Measurements from ENCODE around the gene PRDM10.
A peak's percentile ranks its signal among the peaks of the same experiment; 100 is the strongest.
"Not testable (repeated sequence)": the region's sequence is repeated elsewhere in the genome, so short reads cannot be mapped to it uniquely, and the experiment has no call there.

Gene PRDM10

GRCh38 chr11:129972611-129973010 is 30.0 kb downstream of the PRDM10 start:
- TF ChIP-seq CTCF (IDR thresholded peaks at IDR 0.05; ENCODE audit: low read length, missing control alignments), result no peak
- H3K4me3 ChIP-seq (replicated peaks; ENCODE audit: low read depth, low read length), result no peak overlapping the region
- DNase-seq (ENCODE audit: low read depth), result no peak

DNA sequence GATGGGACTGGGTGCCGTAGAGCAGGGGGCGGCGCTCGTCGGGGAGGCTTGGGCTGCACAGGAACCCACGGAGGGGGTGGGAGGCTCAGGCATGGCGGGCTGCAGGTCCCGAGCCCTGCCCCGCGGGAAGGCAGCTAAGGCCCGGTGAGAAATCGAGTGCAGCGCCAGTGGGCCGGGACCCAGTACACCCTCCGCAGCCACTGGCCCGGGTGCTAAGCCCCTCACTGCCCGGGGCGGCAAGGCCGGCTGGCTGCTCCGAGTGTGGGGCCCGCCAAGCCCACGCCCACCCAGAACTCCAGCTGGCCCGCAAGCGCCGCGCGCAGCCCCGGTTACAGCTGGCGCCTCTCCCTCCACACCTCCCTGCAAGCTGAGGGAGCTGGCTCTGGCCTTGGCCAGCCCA is 30.8 kb downstream of the PRDM10 start:
- not testable (repeated sequence) for DNase-seq (ENCODE audit: low read depth); H3K4me3 ChIP-seq (replicated peaks; ENCODE audit: low read depth, low read length)

DNA sequence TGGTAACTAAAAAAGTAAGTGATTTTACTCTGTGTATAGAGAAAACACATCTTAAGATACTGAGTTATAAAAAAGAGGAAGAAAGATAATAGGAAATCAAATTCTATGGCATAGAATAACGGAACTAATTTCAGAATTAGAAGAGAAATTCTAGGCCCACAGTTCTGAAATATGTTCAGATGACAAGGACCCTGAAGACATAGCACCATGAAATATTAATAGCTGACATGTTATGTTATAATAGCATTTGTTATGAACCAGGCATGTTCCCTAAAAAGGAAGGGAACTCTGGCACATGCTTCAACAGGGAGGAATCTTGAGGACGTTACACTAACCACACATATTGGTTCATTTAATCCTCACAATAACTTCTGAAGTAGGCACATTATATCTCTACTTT is 32.7 kb downstream of the PRDM10 start:
- DNase-seq (ENCODE audit: low read depth), result no peak
- no peak overlapping the region for H3K4me3 ChIP-seq (replicated peaks; ENCODE audit: low read depth, low read length)
- TF ChIP-seq CTCF (IDR thresholded peaks at IDR 0.05; ENCODE audit: low read length, missing control alignments), result no peak

DNA sequence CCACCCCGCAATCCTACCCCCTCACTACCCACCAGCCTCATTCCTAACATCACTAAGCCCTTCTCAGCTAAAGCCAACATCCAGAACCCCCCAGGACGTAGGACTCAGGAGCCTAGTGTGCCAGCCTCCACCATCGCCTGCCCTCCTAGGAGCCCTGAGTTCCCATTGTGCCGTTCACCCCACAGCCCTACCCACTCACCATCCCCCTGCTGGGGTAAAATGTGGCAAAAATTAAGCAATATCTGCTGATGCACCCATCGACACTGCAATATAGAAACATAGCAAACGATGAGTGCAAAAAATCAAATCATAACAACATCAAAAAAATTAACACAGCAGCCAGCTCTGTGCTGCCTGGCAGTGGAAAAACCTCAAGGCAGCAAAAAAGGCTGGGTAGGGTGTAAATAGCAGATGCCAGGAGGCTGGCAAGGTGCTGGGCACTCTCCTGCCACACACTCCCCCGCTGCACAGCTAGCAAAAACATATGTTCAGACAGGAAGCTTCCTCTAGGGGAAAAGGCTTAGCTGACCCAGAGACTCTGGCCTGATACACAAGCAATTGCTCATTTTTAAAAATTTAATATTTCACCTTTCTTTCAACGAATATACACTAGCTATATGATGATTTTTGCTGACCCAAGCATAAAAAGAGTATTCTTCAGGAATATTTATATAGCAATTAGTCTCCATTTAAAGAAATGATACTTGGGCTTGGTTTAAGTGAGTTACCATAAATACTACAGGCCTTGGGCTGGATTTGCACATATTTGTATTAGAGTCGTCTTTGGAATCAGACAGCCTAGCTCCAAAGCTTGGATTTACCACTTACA is 33.8 kb downstream of the PRDM10 start:
- DNase-seq (ENCODE audit: low read depth), result no peak

DNA sequence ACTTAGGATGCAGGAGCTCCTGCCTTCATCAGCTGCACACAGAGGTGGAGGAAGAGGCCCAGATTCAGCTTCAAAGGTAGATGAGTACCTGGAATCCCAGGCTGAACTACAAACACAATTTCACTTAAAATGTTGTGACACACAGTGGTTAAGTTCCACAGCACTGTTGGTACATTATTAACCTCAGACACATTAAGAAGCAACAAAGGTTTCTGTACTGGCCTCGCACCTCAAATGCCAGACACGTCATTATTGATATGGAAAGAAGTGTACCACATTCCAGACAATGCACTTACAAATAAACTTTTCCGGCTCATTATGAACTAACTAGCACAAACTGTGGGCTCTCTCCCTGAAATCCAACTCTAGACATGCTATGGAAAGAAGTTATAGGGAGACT is 34.6 kb downstream of the PRDM10 start:
- no peak for TF ChIP-seq CTCF (IDR thresholded peaks at IDR 0.05; ENCODE audit: low read length, missing control alignments)
- no peak overlapping the region for H3K4me3 ChIP-seq (replicated peaks; ENCODE audit: low read depth, low read length)
- no peak for DNase-seq (ENCODE audit: low read depth)

More for the DNA sequence above, 33.8 kb downstream of the PRDM10 start:
- H3K4me3 ChIP-seq (replicated peaks; ENCODE audit: low read depth, low read length), result no peak overlapping the region
- no peak for TF ChIP-seq CTCF (IDR thresholded peaks at IDR 0.05; ENCODE audit: low read length, missing control alignments)

DNA sequence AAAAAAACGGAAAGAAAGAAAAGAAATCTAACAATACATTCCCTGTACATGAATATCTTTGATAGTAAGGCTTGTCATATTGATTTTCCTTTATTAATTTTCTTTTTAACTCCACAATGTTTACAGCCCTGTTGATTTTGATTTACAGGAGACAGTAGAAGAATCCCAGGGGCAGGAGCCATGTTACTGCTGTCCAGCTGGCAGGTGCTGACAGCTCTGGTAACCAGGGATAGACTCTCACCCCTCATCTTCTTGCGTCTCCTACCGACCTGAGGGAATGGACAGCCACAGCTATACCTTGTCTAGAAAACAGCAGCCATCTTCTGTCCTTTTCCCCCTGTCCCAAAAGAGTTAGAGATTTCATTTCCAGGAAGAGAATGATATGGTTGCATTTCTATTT is 37.4 kb downstream of the PRDM10 start:
- no peak overlapping the region for H3K4me3 ChIP-seq (replicated peaks; ENCODE audit: low read depth, low read length)
- no peak for DNase-seq (ENCODE audit: low read depth)
- no peak for TF ChIP-seq CTCF (IDR thresholded peaks at IDR 0.05; ENCODE audit: low read length, missing control alignments)

DNA sequence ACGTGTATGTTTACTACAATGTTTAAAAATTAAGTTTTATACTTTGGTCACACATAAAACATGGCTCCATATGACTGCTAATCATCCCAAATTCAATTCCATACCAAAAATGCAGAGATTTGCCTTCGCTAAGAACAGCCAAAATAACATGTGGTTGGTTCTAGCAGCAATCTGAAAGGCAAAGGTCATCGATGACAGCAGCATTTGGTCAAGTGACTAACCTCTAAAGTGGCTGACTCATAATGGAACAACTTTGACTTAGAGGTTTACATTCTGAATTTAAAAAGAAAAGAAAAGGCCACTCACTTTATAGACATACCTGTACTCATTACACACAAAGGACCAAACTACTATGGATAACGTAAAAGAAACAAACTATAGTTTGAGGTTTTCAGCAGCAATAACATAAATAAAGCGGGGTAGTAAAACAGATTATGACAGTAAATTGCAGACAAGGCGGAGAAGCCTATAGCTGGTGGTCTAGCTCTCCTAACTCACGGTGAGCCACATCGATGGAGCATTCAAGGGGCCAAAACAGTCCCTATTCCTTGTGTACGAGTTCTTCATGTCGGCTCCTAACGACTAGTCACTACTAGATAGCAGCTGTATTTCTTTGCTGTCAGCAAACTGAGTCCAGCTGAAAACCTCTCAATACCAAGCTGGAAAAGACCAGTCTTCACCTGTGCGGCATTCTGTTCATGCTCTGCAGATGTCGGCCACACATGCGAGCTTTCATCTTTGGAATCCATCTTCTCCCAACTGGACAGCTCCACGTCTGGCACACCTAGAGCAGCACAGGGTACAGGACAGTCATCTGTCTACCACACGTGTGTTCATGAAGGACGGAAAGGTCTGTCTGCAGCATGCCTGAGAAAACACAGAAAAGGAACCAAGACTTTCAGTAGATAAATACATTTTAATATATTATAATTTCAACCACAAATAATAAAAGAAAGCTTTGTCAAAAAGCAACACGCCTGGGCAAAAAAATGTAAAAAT is 42.1 kb downstream of the PRDM10 start:
- no peak overlapping the region for H3K4me3 ChIP-seq (replicated peaks; ENCODE audit: low read depth, low read length)
- peak; percentile 78 for DNase-seq (ENCODE audit: low read depth)
- no peak for TF ChIP-seq CTCF (IDR thresholded peaks at IDR 0.05; ENCODE audit: low read length, missing control alignments)

Data from fibroblast of pulmonary artery (primary cell).